GM23338 (cell line): ENCODE measurements around the gene NELFE. TPM values are rescaled to one million over a fixed set of nuclear protein-coding genes. Genes with fewer than 3 reads are reported as not detected.

Source experiments
- ATAC-seq: fragments of 200-7000 bp; cut with Tn5 transposase; 3 replicates; pipeline ENCODE4 v1.9.1; 2020
- DNase-seq: peaks from one replicate; pipeline ENCODE4 v3.0.0-alpha.2; 2015; ENCODE audit warnings: low spot score
- H2AFZ ChIP-seq: fragments of 200-600 bp; sonication (generic); 2 replicates; pipeline ENCODE4 v1.8.0; 2016; ENCODE audit warnings: antibody characterized with exemption, mild to moderate bottlenecking, moderate library complexity
- H3F3A ChIP-seq: fragments of 200-600 bp; sonication (generic); replicated peaks from 2 replicates; pipeline ENCODE4 v1.8.0; 2017; ENCODE audit warnings: antibody characterized with exemption, mixed run types, low read depth
- H3K27ac ChIP-seq: fragments of 200-600 bp; sonication (generic); 2 replicates; pipeline ENCODE4 v1.6.1; 2016; ENCODE audit warnings: low read depth
- H3K27me3 ChIP-seq: fragments of 200-600 bp; sonication (generic); 2 replicates; pipeline ENCODE4 v1.8.0; 2016; ENCODE audit warnings: mild to moderate bottlenecking, mixed run types, moderate library complexity; ENCODE audit not compliant: insufficient read depth
- H3K36me3 ChIP-seq: fragments of 200-600 bp; sonication (generic); 2 replicates; pipeline ENCODE4 v1.8.0; 2016; ENCODE audit warnings: mild to moderate bottlenecking; ENCODE audit not compliant: insufficient read depth
- H3K4me1 ChIP-seq: fragments of 200-600 bp; sonication (generic); 2 replicates; pipeline ENCODE4 v1.8.0; 2016; ENCODE audit warnings: mild to moderate bottlenecking, moderate library complexity; ENCODE audit not compliant: insufficient read depth
- H3K4me2 ChIP-seq: fragments of 200-600 bp; sonication (generic); 2 replicates; pipeline ENCODE4 v1.7.1; 2017; ENCODE audit warnings: mixed run types
- H3K4me3 ChIP-seq: fragments of 200-600 bp; sonication (generic); 2 replicates; pipeline ENCODE4 v1.6.1; 2016; ENCODE audit warnings: mixed run types
- H3K79me2 ChIP-seq: fragments of 200-600 bp; sonication (generic); replicated peaks from 2 replicates; pipeline ENCODE4 v1.8.0; 2017; ENCODE audit warnings: mild to moderate bottlenecking; ENCODE audit not compliant: insufficient read depth
- H3K9me2 ChIP-seq: fragments of 200-600 bp; sonication (generic); 2 replicates; pipeline ENCODE4 v1.8.0; 2017; ENCODE audit not compliant: insufficient read depth
- H4K20me1 ChIP-seq: fragments of 200-600 bp; sonication (generic); replicated peaks from 2 replicates; pipeline ENCODE4 v1.8.0; 2017; ENCODE audit warnings: mild to moderate bottlenecking; ENCODE audit not compliant: insufficient read depth
- H3K27ac Mint-ChIP-seq: 2 replicates; pipeline ENCODE4 v1.8.0; 2020; ENCODE audit warnings: inconsistent platforms, mild to moderate bottlenecking, moderate library complexity, mixed read lengths
- H3K27me3 Mint-ChIP-seq: 3 replicates; pipeline ENCODE4 v1.8.0; 2022; ENCODE audit warnings: low read depth, mild to moderate bottlenecking, moderate library complexity, mixed read lengths, inconsistent platforms; ENCODE audit not compliant: insufficient read depth, poor library complexity
- H3K36me3 Mint-ChIP-seq: 3 replicates; pipeline ENCODE4 v1.8.0; 2021; ENCODE audit warnings: low read depth, mild to moderate bottlenecking, inconsistent platforms, moderate library complexity, mixed read lengths
- H3K4me1 Mint-ChIP-seq: 3 replicates; pipeline ENCODE4 v1.8.0; 2020; ENCODE audit warnings: mild to moderate bottlenecking, inconsistent platforms, mixed read lengths
- H3K4me3 Mint-ChIP-seq: 3 replicates; pipeline ENCODE4 v1.8.0; 2021; ENCODE audit warnings: moderate library complexity, mild to moderate bottlenecking, inconsistent platforms, mixed read lengths
- H3K9me3 Mint-ChIP-seq: 3 replicates; pipeline ENCODE4 v1.8.0; 2020; ENCODE audit warnings: moderate library complexity, mild to moderate bottlenecking, inconsistent platforms, mixed read lengths
- CREB1 ChIP-seq: fragments of 250-450 bp; sonication (Bioruptor Pico); IDR thresholded peaks from 2 replicates; pipeline ENCODE4 v1.5.0; 2020; ENCODE audit warnings: low read depth, mild to moderate bottlenecking, moderate library complexity
- CTCF ChIP-seq, 2 experiments: fragments of 200-600 bp in 1 of 2; sonication (generic) in 1 of 2; conservative IDR thresholded peaks; 2 replicates each; pipeline versions ENCODE4 v1.5.1 to v1.6.1; 2016 to 2017; ENCODE audit warnings: antibody characterized with exemption in 2 of 2, low read depth in 2 of 2, mild to moderate bottlenecking in 2 of 2, moderate library complexity in 1 of 2
- EZH2 ChIP-seq: fragments of 200-600 bp; sonication (generic); IDR thresholded peaks from one replicate; pipeline ENCODE4 v1.8.0; 2017; ENCODE audit warnings: antibody characterized with exemption, mild to moderate bottlenecking, low read depth; ENCODE audit not compliant: unreplicated experiment
- EZH2phosphoT487 ChIP-seq: fragments of 200-600 bp; sonication (generic); IDR thresholded peaks from one replicate; pipeline ENCODE4 v1.8.1; 2018; ENCODE audit warnings: antibody characterized with exemption; ENCODE audit not compliant: unreplicated experiment
- JUNB ChIP-seq: IDR thresholded peaks from one replicate; pipeline ENCODE4 v1.6.1; 2016; ENCODE audit warnings: antibody characterized with exemption; ENCODE audit not compliant: unreplicated experiment
- NANOG ChIP-seq: IDR thresholded peaks from 2 replicates; pipeline ENCODE4 v1.6.1; 2016; ENCODE audit warnings: antibody characterized with exemption, borderline replicate concordance
- POLR2AphosphoS5 ChIP-seq: IDR thresholded peaks from 2 replicates; pipeline ENCODE4 v1.6.1; 2016; ENCODE audit warnings: antibody characterized with exemption, low read depth
- REST ChIP-seq: IDR thresholded peaks from one replicate; pipeline ENCODE4 v1.6.1; 2018; ENCODE audit warnings: antibody characterized with exemption; ENCODE audit not compliant: unreplicated experiment
- STAT1 ChIP-seq: IDR thresholded peaks from one replicate; pipeline ENCODE4 v1.6.1; 2016; ENCODE audit warnings: antibody characterized with exemption; ENCODE audit not compliant: unreplicated experiment
- ZNF114 ChIP-seq: fragments of 250-450 bp; sonication (Bioruptor Pico); IDR thresholded peaks from 2 replicates; pipeline ENCODE4 v1.5.0; 2020; ENCODE audit warnings: mild to moderate bottlenecking, moderate library complexity
- ZNF331 ChIP-seq: fragments of 250-450 bp; sonication (Bioruptor Pico); IDR thresholded peaks from 2 replicates; pipeline ENCODE4 v1.5.0; 2020; ENCODE audit warnings: low read depth, mild to moderate bottlenecking, moderate library complexity
- polyA plus RNA-seq: library from polyadenylated mRNA; unstranded; fragments of >200 nt; fragmentation: Nextera tagmentation; extraction: Ambion mirVana; gene quantifications from 2 replicates; pipeline ENCODE4 v1.2.1, GENCODE V29; 2016
- total RNA-seq: library from RNA; depleted of rRNA; stranded (reverse); fragments of >200 nt; shearing (Covaris generic); gene quantifications from 2 replicates; pipeline ENCODE4 v1.2.3, GENCODE V29; 2014
- TF ChIP-seq, protein P1 (sequence below): fragments of 250-450 bp; sonication (Bioruptor Pico); IDR thresholded peaks from 2 replicates; pipeline ENCODE4 v1.5.0; 2020; ENCODE audit warnings: mild to moderate bottlenecking, moderate library complexity
- TF ChIP-seq, protein P2 (sequence below): IDR thresholded peaks from 2 replicates; pipeline ENCODE4 v1.6.1; 2016; ENCODE audit warnings: antibody characterized with exemption

Gene NELFE
- total and polyA plus RNA-seq, 2 experiments from 2014 or later: 64.0 to 93.4 TPM

- no peak for ATAC-seq
- H3K36me3 ChIP-seq: no peaks in the 10 kb centered on the region
- TF ChIP-seq, protein P1, sequence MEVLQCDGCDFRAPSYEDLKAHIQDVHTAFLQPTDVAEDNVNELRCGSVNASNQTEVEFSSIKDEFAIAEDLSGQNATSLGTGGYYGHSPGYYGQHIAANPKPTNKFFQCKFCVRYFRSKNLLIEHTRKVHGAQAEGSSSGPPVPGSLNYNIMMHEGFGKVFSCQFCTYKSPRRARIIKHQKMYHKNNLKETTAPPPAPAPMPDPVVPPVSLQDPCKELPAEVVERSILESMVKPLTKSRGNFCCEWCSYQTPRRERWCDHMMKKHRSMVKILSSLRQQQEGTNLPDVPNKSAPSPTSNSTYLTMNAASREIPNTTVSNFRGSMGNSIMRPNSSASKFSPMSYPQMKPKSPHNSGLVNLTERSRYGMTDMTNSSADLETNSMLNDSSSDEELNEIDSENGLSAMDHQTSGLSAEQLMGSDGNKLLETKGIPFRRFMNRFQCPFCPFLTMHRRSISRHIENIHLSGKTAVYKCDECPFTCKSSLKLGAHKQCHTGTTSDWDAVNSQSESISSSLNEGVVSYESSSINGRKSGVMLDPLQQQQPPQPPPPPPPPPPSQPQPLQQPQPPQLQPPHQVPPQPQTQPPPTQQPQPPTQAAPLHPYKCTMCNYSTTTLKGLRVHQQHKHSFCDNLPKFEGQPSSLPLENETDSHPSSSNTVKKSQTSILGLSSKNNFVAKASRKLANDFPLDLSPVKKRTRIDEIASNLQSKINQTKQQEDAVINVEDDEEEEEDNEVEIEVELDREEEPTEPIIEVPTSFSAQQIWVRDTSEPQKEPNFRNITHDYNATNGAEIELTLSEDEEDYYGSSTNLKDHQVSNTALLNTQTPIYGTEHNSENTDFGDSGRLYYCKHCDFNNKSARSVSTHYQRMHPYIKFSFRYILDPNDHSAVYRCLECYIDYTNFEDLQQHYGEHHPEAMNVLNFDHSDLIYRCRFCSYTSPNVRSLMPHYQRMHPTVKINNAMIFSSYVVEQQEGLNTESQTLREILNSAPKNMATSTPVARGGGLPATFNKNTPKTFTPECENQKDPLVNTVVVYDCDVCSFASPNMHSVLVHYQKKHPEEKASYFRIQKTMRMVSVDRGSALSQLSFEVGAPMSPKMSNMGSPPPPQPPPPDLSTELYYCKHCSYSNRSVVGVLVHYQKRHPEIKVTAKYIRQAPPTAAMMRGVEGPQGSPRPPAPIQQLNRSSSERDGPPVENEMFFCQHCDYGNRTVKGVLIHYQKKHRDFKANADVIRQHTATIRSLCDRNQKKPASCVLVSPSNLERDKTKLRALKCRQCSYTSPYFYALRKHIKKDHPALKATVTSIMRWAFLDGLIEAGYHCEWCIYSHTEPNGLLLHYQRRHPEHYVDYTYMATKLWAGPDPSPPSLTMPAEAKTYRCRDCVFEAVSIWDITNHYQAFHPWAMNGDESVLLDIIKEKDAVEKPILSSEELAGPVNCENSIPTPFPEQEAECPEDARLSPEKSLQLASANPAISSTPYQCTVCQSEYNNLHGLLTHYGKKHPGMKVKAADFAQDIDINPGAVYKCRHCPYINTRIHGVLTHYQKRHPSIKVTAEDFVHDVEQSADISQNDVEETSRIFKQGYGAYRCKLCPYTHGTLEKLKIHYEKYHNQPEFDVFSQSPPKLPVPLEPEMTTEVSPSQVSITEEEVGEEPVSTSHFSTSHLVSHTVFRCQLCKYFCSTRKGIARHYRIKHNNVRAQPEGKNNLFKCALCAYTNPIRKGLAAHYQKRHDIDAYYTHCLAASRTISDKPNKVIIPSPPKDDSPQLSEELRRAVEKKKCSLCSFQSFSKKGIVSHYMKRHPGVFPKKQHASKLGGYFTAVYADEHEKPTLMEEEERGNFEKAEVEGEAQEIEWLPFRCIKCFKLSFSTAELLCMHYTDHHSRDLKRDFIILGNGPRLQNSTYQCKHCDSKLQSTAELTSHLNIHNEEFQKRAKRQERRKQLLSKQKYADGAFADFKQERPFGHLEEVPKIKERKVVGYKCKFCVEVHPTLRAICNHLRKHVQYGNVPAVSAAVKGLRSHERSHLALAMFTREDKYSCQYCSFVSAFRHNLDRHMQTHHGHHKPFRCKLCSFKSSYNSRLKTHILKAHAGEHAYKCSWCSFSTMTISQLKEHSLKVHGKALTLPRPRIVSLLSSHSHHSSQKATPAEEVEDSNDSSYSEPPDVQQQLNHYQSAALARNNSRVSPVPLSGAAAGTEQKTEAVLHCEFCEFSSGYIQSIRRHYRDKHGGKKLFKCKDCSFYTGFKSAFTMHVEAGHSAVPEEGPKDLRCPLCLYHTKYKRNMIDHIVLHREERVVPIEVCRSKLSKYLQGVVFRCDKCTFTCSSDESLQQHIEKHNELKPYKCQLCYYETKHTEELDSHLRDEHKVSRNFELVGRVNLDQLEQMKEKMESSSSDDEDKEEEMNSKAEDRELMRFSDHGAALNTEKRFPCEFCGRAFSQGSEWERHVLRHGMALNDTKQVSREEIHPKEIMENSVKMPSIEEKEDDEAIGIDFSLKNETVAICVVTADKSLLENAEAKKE: no peak
- no peak for TF ChIP-seq ZNF331 (CRISPR knock-in tag)
- no peak for TF ChIP-seq NANOG
- TF ChIP-seq REST: no peak
- TF ChIP-seq, protein P2, sequence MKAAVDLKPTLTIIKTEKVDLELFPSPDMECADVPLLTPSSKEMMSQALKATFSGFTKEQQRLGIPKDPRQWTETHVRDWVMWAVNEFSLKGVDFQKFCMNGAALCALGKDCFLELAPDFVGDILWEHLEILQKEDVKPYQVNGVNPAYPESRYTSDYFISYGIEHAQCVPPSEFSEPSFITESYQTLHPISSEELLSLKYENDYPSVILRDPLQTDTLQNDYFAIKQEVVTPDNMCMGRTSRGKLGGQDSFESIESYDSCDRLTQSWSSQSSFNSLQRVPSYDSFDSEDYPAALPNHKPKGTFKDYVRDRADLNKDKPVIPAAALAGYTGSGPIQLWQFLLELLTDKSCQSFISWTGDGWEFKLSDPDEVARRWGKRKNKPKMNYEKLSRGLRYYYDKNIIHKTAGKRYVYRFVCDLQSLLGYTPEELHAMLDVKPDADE: no peak
- no peak for TF ChIP-seq JUNB
- TF ChIP-seq EZH2: no peak
- no peak for TF ChIP-seq POLR2AphosphoS5
- no peak for TF ChIP-seq CREB1 (CRISPR knock-in tag)
- TF ChIP-seq EZH2phosphoT487: no peak
- TF ChIP-seq ZNF114 (CRISPR knock-in tag): no peak
- TF ChIP-seq STAT1: no peak
- TF ChIP-seq CTCF (conservative IDR thresholded peaks at IDR 0.05; ENCODE audit: low read depth in 2 of 2): no peak
- no peak overlapping the region for H3K27ac ChIP-seq
- no peak overlapping the region for H3K4me2 ChIP-seq
- H3K4me1 ChIP-seq: peaks cover 17% of the 10 kb centered on the region
- H3K27ac Mint-ChIP-seq: no peak overlapping the region
- H3K27me3 ChIP-seq: no peaks in the 10 kb centered on the region
- peaks cover 7% of the 10 kb centered on the region; the same call in 1 of the 2 replicates for H3F3A ChIP-seq
- H3K27me3 Mint-ChIP-seq: peaks cover 18% of the 10 kb centered on the region
- no peaks in the 10 kb centered on the region for H4K20me1 ChIP-seq
- no peaks in the 10 kb centered on the region for H3K9me3 Mint-ChIP-seq
- no peak overlapping the region for H3K4me3 ChIP-seq
- peaks cover 20% of the 10 kb centered on the region for H3K4me1 Mint-ChIP-seq
- DNase-seq: no peak
- no peak overlapping the region for H2AFZ ChIP-seq
- no peaks in the 10 kb centered on the region for H3K79me2 ChIP-seq
- H3K36me3 Mint-ChIP-seq: peaks cover 6% of the 10 kb centered on the region
- H3K4me3 Mint-ChIP-seq: no peak overlapping the region
- no peaks in the 10 kb centered on the region for H3K9me2 ChIP-seq
Observed at GRCh38 chr6:31905041-31905440, 53.7 kb downstream of the NELFE start.
